Keratinocyte (primary cell): ENCODE results near the gene PGAM5.

Source experiments
- CTCF ChIP-seq, 3 experiments: IDR thresholded peaks in 1 of 3; conservative IDR thresholded peaks in 1 of 3; optimal IDR thresholded peaks in 1 of 3; 2 replicates in 2 of 3; 3 replicates in 1 of 3; pipeline versions ENCODE3 to v1.5.1; 2011; ENCODE audit warnings: low read length in 3 of 3, mild to moderate bottlenecking in 3 of 3, moderate library complexity in 2 of 3, control low read depth in 1 of 3, inconsistent platforms in 1 of 3; ENCODE audit not compliant: insufficient read depth in 2 of 3; ENCODE audit errors: extremely low read depth in 1 of 3
- EZH2 ChIP-seq: IDR thresholded peaks from one replicate; pipeline ENCODE4 v1.6.1; 2012; ENCODE audit warnings: inconsistent platforms, mild to moderate bottlenecking, low read length, moderate library complexity

- no peak for TF ChIP-seq EZH2
- no peak for TF ChIP-seq CTCF (optimal IDR thresholded peaks at IDR 0.05 in 1 of 3, IDR thresholded peaks at IDR 0.05 in 1 of 3, conservative IDR thresholded peaks at IDR 0.05 in 1 of 3; ENCODE audit: extremely low read depth in 1 of 3, insufficient read depth in 2 of 3, low read length in 3 of 3)
These were observed 36.8 kb downstream of the PGAM5 start for GRCh38 chr12:132747395-132747794.
